Endothelial cell of umbilical vein (primary cell): ENCODE measurements around the gene RPRD1A. TPM values are rescaled to one million over a fixed set of nuclear protein-coding genes. Genes with fewer than 3 reads are reported as not detected.

Experiments
- BruUV-seq: library from RNA; stranded (reverse); fragments of 400-500 nt; replicated peaks from 2 replicates; lab custom pipeline; 2021; lab: Mats Ljungman, UMichigan
- CTCF ChIA-PET: fragments of 300-600, 350-600 bp; sonication (Branson Sonifier 250); formaldehyde crosslinking; loops from one replicate; lab custom pipeline; 2021; ENCODE audit warnings: antibody characterized with exemption, inconsistent platforms; lab: Charles Lee
- POLR2A ChIA-PET: fragments of 300-600, 350-600 bp; sonication (Branson Sonifier 250); formaldehyde crosslinking; loops from one replicate; lab custom pipeline; 2021; ENCODE audit warnings: antibody characterized with exemption, inconsistent platforms; lab: Charles Lee
- DNase-seq: peaks from one replicate; pipeline ENCODE4 v3.0.0-alpha.2; 2011; ENCODE audit warnings: low read depth, low spot score
- FAIRE-seq: peaks from 2 replicates; lab custom pipeline; 2011; peaks lifted over from hg19 to GRCh38; lab: Jason Lieb, UNC
- H2AFZ ChIP-seq: 2 replicates; pipeline ENCODE4 v1.6.0; 2012; ENCODE audit warnings: low read depth, low read length, control low read depth, inconsistent platforms
- H3K27ac ChIP-seq: 2 replicates; pipeline ENCODE4 v1.5.1; 2011; ENCODE audit warnings: low read depth, mild to moderate bottlenecking, control low read depth, low read length, moderate library complexity; ENCODE audit not compliant: insufficient read depth
- H3K27me3 ChIP-seq, 2 experiments: 2 replicates each; pipeline versions ENCODE4 v1.6.0 to v1.6.1; 2011; ENCODE audit warnings: low read length in 2 of 2, mixed read lengths in 1 of 2; ENCODE audit not compliant: control insufficient read depth in 2 of 2, insufficient read depth in 2 of 2
- H3K36me3 ChIP-seq, 2 experiments: 2 replicates in 1 of 2; 3 replicates in 1 of 2; pipeline ENCODE4 v1.5.1; 2011; ENCODE audit warnings: low read length in 2 of 2, mild to moderate bottlenecking in 1 of 2, moderate library complexity in 1 of 2; ENCODE audit not compliant: control insufficient read depth in 2 of 2, insufficient read depth in 2 of 2; ENCODE audit errors: extremely low read depth in 1 of 2
- H3K4me1 ChIP-seq: 3 replicates; pipeline ENCODE4 v1.5.1; 2011; ENCODE audit warnings: mild to moderate bottlenecking, low read length; ENCODE audit not compliant: control insufficient read depth, insufficient read depth; ENCODE audit errors: extremely low read depth
- H3K4me2 ChIP-seq: 2 replicates; pipeline ENCODE4 v1.6.1; 2011; ENCODE audit warnings: low read length, control low read depth, mixed read lengths; ENCODE audit not compliant: insufficient read depth
- H3K4me3 ChIP-seq, 3 experiments: fragments of 200-600 bp in 1 of 3; sonication (generic), shearing (Covaris generic) in 1 of 3; replicated peaks in 1 of 3; 2 replicates each; pipeline ENCODE4 v1.5.1; 2011 to 2016; ENCODE audit warnings: control low read depth in 3 of 3, low read length in 3 of 3, mild to moderate bottlenecking in 2 of 3, inconsistent platforms in 1 of 3, low read depth in 1 of 3, moderate library complexity in 1 of 3; ENCODE audit not compliant: insufficient read depth in 1 of 3
- H3K79me2 ChIP-seq: 2 replicates; pipeline ENCODE4 v1.6.0; 2012; ENCODE audit warnings: low read length, inconsistent platforms; ENCODE audit not compliant: control insufficient read depth, insufficient read depth
- H3K9ac ChIP-seq: replicated peaks from 2 replicates; pipeline ENCODE3; 2011; ENCODE audit warnings: low read length, control low read depth; ENCODE audit not compliant: insufficient read depth; ENCODE audit errors: extremely low read depth
- H3K9me1 ChIP-seq: replicated peaks from 3 replicates; pipeline ENCODE4 v1.6.0; 2011; ENCODE audit warnings: mild to moderate bottlenecking, low read length; ENCODE audit not compliant: control insufficient read depth, insufficient read depth; ENCODE audit errors: extremely low read depth
- H3K9me3 ChIP-seq: replicated peaks from 2 replicates; pipeline ENCODE4 v1.5.1; 2012; ENCODE audit warnings: low read length, inconsistent platforms; ENCODE audit not compliant: control insufficient read depth, insufficient read depth
- H4K20me1 ChIP-seq: replicated peaks from 2 replicates; pipeline ENCODE3; 2011; ENCODE audit warnings: mild to moderate bottlenecking, low read length; ENCODE audit not compliant: control insufficient read depth, insufficient read depth; ENCODE audit errors: extremely low read depth
- CTCF ChIP-seq, 2 donors: IDR thresholded peaks; 1 replicate in 1 of 2; 2 replicates in 1 of 2; pipeline ENCODE4 v1.5.1; 2011; ENCODE audit warnings: low read length in 2 of 2, mild to moderate bottlenecking in 2 of 2, moderate library complexity in 2 of 2, control low read depth in 1 of 2, inconsistent platforms in 1 of 2, low read depth in 1 of 2; ENCODE audit not compliant: insufficient read depth in 1 of 2; ENCODE audit errors: extremely low read depth in 1 of 2
- EZH2 ChIP-seq: IDR thresholded peaks from 2 replicates; pipeline ENCODE4 v1.6.1; 2012; ENCODE audit warnings: borderline replicate concordance, low read depth, mild to moderate bottlenecking, moderate library complexity, low read length, inconsistent platforms; ENCODE audit not compliant: severe bottlenecking
- FOS ChIP-seq: IDR thresholded peaks from 2 replicates; pipeline ENCODE4 v1.6.1; 2011; ENCODE audit warnings: mild to moderate bottlenecking, low read length, moderate library complexity, borderline replicate concordance; ENCODE audit not compliant: insufficient read depth
- GATA2 ChIP-seq: IDR thresholded peaks from 2 replicates; pipeline ENCODE4 v1.7.0; 2011; ENCODE audit warnings: low read depth, mild to moderate bottlenecking, moderate library complexity, mixed read lengths, low read length; ENCODE audit not compliant: insufficient read length, insufficient read depth
- JUN ChIP-seq: IDR thresholded peaks from 2 replicates; pipeline ENCODE4 v1.6.1; 2011; ENCODE audit warnings: borderline replicate concordance, low read depth; ENCODE audit not compliant: insufficient read length, insufficient read depth
- MYC ChIP-seq: IDR thresholded peaks from one replicate; pipeline ENCODE4 v1.6.1; 2011; ENCODE audit warnings: mild to moderate bottlenecking, low read depth, low read length
- POLR2A ChIP-seq: IDR thresholded peaks from 2 replicates; pipeline ENCODE4 v1.6.1; 2012; ENCODE audit warnings: low read depth, mild to moderate bottlenecking, control low read depth, low read length
- POLR2AphosphoS5 ChIP-seq: IDR thresholded peaks from 2 replicates; pipeline ENCODE4 v1.6.1; 2012; ENCODE audit warnings: low read depth, mild to moderate bottlenecking, control low read depth, low read length, moderate library complexity; ENCODE audit not compliant: insufficient read depth
- dilution Hi-C: fragments of 300-500 bp; cut with MboI; formaldehyde crosslinking; loops from one replicate; pipeline ENCODE4 v1.15.0; 2019; ENCODE audit warnings: low sequenced_read_pairs; ENCODE audit not compliant: extremely low pct_ligation_motif_present
- intact Hi-C: fragments of 100-400 bp; cut with micrococcal nuclease; formaldehyde crosslinking; loops from one replicate; pipeline ENCODE4 v1.10.0; 2022
- polyA plus RNA-seq, 4 experiments: library from polyadenylated mRNA; depleted of rRNA in 3 of 4; stranded (reverse) in 3 of 4; unstranded in 1 of 4; fragments of >200 nt; gene quantifications; 2 replicates each; pipeline versions ENCODE4 v1.2.1 to v1.2.3, GENCODE V29; 2011 to 2012; ENCODE audit warnings: missing spikeins in 1 of 4
- total RNA-seq: library from RNA; stranded (reverse); gene quantifications from 2 replicates; pipeline ENCODE4 v1.2.3, GENCODE V29; 2021
- TF ChIP-seq, protein P1 (sequence below): IDR thresholded peaks from 2 replicates; pipeline ENCODE4 v1.6.1; 2011; ENCODE audit not compliant: insufficient read depth, insufficient read length

Gene RPRD1A
- total and polyA plus RNA-seq, 2 donors (not counting 3 experiments of a cell fraction or from before 2014, with no cell fraction given), result 13.5 to 50.7 TPM

GRCh38 chr18:36085195-36085594 is 17.8 kb upstream of the RPRD1A start:
- CTCF ChIA-PET, result interaction anchor here (2.2 to 2.8 kb wide), 3 partner anchors 10 to 199 kb away, joined by 11 to 15 read pairs (median 13); no protein-coding TSS in a partner anchor
- no peaks in the 10 kb centered on the region for H3K79me2 ChIP-seq
- TF ChIP-seq MYC (no peak), POLR2A (no peak), GATA2 (no peak), CTCF (IDR thresholded peaks at IDR 0.05; ENCODE audit: extremely low read depth in 1 of 2, insufficient read depth in 1 of 2, low read depth in 1 of 2, low read length in 2 of 2) (no peak), EZH2 (no peak), JUN (no peak), POLR2AphosphoS5 (no peak), FOS (no peak)
- TF ChIP-seq, protein P1, sequence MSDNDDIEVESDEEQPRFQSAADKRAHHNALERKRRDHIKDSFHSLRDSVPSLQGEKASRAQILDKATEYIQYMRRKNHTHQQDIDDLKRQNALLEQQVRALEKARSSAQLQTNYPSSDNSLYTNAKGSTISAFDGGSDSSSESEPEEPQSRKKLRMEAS, result no peak
- no peak for FAIRE-seq
- no peaks in the 10 kb centered on the region for H3K9me1 ChIP-seq
- POLR2A ChIA-PET, result no interaction called here
- peaks cover 0 to 3% of the 10 kb centered on the region in 2 experiments for H3K27me3 ChIP-seq
- H2AFZ ChIP-seq, result no peak overlapping the region
- no peak overlapping the region for H3K4me3 ChIP-seq
- H3K4me2 ChIP-seq, result no peak overlapping the region
- no peaks in the 10 kb centered on the region for H3K9me3 ChIP-seq
- no TSS peak for BruUV-seq
- no peaks in the 10 kb centered on the region for H3K4me1 ChIP-seq
- intact Hi-C loops (no loop called here), dilution Hi-C loops (no loop called here)
- H3K36me3 ChIP-seq, result no peaks in the 10 kb centered on the region
- no peak overlapping the region for H3K27ac ChIP-seq
- no peaks in the 10 kb centered on the region for H4K20me1 ChIP-seq
- DNase-seq, result no peak
- no peak overlapping the region for H3K9ac ChIP-seq
